K562 (cell line): ENCODE measurements around the gene PDIA5. TPM values are rescaled to one million over a fixed set of nuclear protein-coding genes. Genes with fewer than 3 reads are reported as not detected.

Experiments
- ATF7 ChIP-seq: fragments of 450-650 bp; IDR thresholded peaks from 2 replicates; pipeline ENCODE4 v1.7.1; 2014; ENCODE audit warnings: mild to moderate bottlenecking, moderate library complexity
- CREB1 ChIP-seq, 2 experiments: sonication (generic) in 1 of 2; formaldehyde crosslinking in 1 of 2; IDR thresholded peaks; 2 replicates each; pipeline versions ENCODE4 v1.6.1 to v1.8.0; 2012 to 2022; ENCODE audit warnings: inconsistent platforms in 1 of 2, mild to moderate bottlenecking in 1 of 2, missing genetic modification reagents in 1 of 2, moderate library complexity in 1 of 2
- CTBP1 ChIP-seq: fragments of 450-650 bp; IDR thresholded peaks from 2 replicates; pipeline ENCODE4 v1.6.1; 2016; ENCODE audit warnings: borderline replicate concordance
- CXXC5 ChIP-seq: fragments of 250-450 bp; sonication (Bioruptor Pico); IDR thresholded peaks from 2 replicates; pipeline ENCODE4 v1.8.0; 2022; ENCODE audit warnings: inconsistent platforms, mild to moderate bottlenecking, moderate library complexity
- E2F6 ChIP-seq, 2 experiments: IDR thresholded peaks; 2 replicates each; pipeline ENCODE4 v1.6.1; 2011; ENCODE audit warnings: borderline replicate concordance in 1 of 2, control low read depth in 1 of 2, low read depth in 1 of 2, low read length in 1 of 2, mild to moderate bottlenecking in 1 of 2, mixed read lengths in 1 of 2, moderate library complexity in 1 of 2; ENCODE audit not compliant: insufficient read depth in 1 of 2, insufficient read length in 1 of 2, poor library complexity in 1 of 2, severe bottlenecking in 1 of 2; ENCODE audit errors: extremely low read depth in 1 of 2
- EP400 ChIP-seq: fragments of 450-650 bp; IDR thresholded peaks from 2 replicates; pipeline ENCODE4 v1.6.1; 2017; ENCODE audit warnings: antibody characterized with exemption, mild to moderate bottlenecking, moderate library complexity
- GMEB1 ChIP-seq: fragments of 250-450 bp; sonication (Bioruptor Pico); IDR thresholded peaks from 2 replicates; pipeline ENCODE4 v1.4.0; 2020; ENCODE audit warnings: mild to moderate bottlenecking
- HMGN3 ChIP-seq: IDR thresholded peaks from 2 replicates; pipeline ENCODE4 v1.6.1; 2011; ENCODE audit warnings: borderline replicate concordance, low read depth, mild to moderate bottlenecking, mixed read lengths, low read length; ENCODE audit not compliant: insufficient read length; ENCODE audit errors: extremely low read depth
- KAT7 ChIP-seq: sonication (generic); formaldehyde crosslinking; IDR thresholded peaks from 2 replicates; pipeline ENCODE4 v1.8.0; 2022; ENCODE audit warnings: missing genetic modification reagents, mild to moderate bottlenecking, borderline replicate concordance
- MYC ChIP-seq, 2 experiments: fragments of 250-450 bp in 1 of 2; sonication (Bioruptor Pico) in 1 of 2; IDR thresholded peaks; 2 replicates each; pipeline versions ENCODE4 v1.5.1 to v1.6.1; 2012 to 2021; ENCODE audit warnings: low read depth in 2 of 2, borderline replicate concordance in 1 of 2, improper control_type of control experiment in 1 of 2, low read length in 1 of 2, mild to moderate bottlenecking in 1 of 2, moderate library complexity in 1 of 2
- SAP30 ChIP-seq: fragments of 200-600 bp; sonication (generic); IDR thresholded peaks from 2 replicates; pipeline ENCODE4 v1.6.1; 2012; ENCODE audit warnings: borderline replicate concordance, low read depth, mild to moderate bottlenecking, moderate library complexity, low read length, control low read depth, inconsistent platforms; ENCODE audit not compliant: insufficient read depth, poor library complexity, severe bottlenecking
- ZBTB7A ChIP-seq: IDR thresholded peaks from 2 replicates; pipeline ENCODE4 v1.6.1; 2011; ENCODE audit warnings: low read depth, mild to moderate bottlenecking, low read length, moderate library complexity, borderline replicate concordance; ENCODE audit not compliant: control insufficient read depth
- ZNF143 ChIP-seq: sonication (generic); formaldehyde crosslinking; IDR thresholded peaks from 2 replicates; pipeline ENCODE4 v1.9.0; 2022; ENCODE audit warnings: mild to moderate bottlenecking, missing genetic modification reagents
- ZNF224 ChIP-seq: sonication (generic); formaldehyde crosslinking; IDR thresholded peaks from 2 replicates; pipeline ENCODE4 v1.8.0; 2022; ENCODE audit warnings: mild to moderate bottlenecking, missing genetic modification reagents
- ZNF717 ChIP-seq: fragments of 250-450 bp; sonication (Bioruptor Pico); IDR thresholded peaks from 2 replicates; pipeline ENCODE4 v1.5.0; 2021
- polyA plus RNA-seq, 8 experiments: library from polyadenylated mRNA; depleted of rRNA in 4 of 8; stranded (reverse) in 5 of 8; unstranded in 3 of 8; fragments of >200 nt; fragmentation: Nextera tagmentation in 2 of 8; fragmentation: Illumina TruSeq in 1 of 8; extraction: Ambion mirVana in 2 of 8; extraction: Trizol in 1 of 8; gene quantifications; 2 replicates each; pipeline versions ENCODE4 v1.2.1 to v1.2.3, GENCODE V29; 2011 to 2014; ENCODE audit warnings: inconsistent platforms in 1 of 8, missing spikeins in 1 of 8
- total RNA-seq, 7 experiments: library from RNA; depleted of rRNA in 6 of 7; stranded (reverse); fragments of >200 nt in 6 of 7; fragmentation: Illumina TruSeq in 2 of 7; extraction: Trizol in 2 of 7; gene quantifications; 2 replicates each; pipeline versions ENCODE4 v1.2.1 to v1.2.3, GENCODE V29; 2011 to 2021; ENCODE audit warnings: low replicate concordance in 1 of 7
- TF ChIP-seq, protein P1 (sequence below): fragments of 250-450 bp; sonication (Bioruptor Pico); IDR thresholded peaks from 2 replicates; pipeline ENCODE4 v1.4.0; 2020

Gene PDIA5
- total and polyA plus RNA-seq, 9 of the 15 experiments (the other 6 are each of a cell fraction or from before 2014, with no cell fraction given) = 3.4 to 31.8 (median 19.6) TPM

DNA sequence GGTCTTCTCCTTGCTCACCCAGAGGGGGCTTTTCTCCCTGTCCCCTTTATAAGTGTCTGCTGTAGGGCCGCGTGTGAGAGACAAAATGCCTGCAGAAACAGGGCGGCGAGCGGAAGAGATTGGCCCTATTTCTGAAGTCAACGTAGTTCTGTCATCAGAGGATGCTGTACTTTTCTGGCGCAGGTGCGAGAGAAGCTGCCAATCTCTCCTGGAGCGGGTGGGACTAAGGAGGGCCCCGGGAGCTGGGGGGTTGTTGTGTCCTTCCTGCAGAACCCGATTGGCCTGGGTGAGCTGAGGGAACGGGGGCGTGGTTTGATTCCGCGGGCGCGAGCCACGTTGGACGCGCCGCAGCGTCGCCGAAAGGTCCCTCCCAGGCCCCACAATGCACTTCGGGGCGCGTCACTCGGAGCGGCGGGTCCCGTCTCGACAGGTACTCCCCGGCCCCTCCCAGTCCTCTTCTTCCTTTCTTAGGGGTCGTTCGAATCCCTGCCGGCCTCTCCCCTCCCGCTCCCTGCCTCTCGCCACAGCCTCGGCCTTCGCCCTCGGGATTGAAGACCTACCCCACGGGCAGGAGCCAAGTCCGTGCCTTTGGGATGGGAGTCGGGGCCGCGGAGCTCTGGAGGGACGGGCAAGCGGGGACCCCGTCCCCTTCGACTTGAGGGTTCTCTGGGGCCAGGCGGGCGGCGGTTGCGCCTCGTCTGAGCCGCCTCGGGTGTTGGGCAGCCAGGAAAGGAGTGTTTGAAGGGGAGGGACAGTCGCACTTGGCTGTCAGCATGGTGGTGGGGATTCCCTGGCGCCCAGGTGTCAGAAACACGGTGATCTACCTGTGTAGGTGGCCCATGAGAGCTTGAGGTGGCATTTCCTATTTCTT is 135.0 kb downstream of the PDIA5 start, which contains the start of gene SEC22A (continued):
- TF ChIP-seq SAP30 (peak; percentile 40), HMGN3 (peak; percentile 68), GMEB1 (CRISPR knock-in tag) (peak; percentile 58; the same call in 1 of the 2 replicates), ATF7 (0 out of 2 replicates have a peak, but pooled peaks have one; percentile 27), ZBTB7A (peak; percentile 56; the same call in 1 of the 2 replicates), ZNF224 (CRISPR knock-in tag) (no peak), EP400 (peak; percentile 78), ZNF143 (peak; percentile 73), MYC (IDR thresholded peaks at IDR 0.05; ENCODE audit: low read depth, low read length) (peak; percentile 58; the same call in 1 of the 2 replicates), MYC (CRISPR knock-in tag; IDR thresholded peaks at IDR 0.05; ENCODE audit: borderline replicate concordance, low read depth) (no peak), ZNF717 (no peak), CTBP1 (0 out of 2 replicates have a peak, but pooled peaks have one; percentile 27), CREB1 (IDR thresholded peaks at IDR 0.05) (peak; percentile 97), CREB1 (CRISPR knock-in tag; IDR thresholded peaks at IDR 0.05) (peak; percentile 93), KAT7 (0 out of 2 replicates have a peak, but pooled peaks have one; percentile 15), CXXC5 (CRISPR knock-in tag) (peak; percentile 44; the same call in 1 of the 2 replicates), E2F6 (IDR thresholded peaks at IDR 0.05; ENCODE audit: borderline replicate concordance in 1 of 2, extremely low read depth in 1 of 2, insufficient read depth in 1 of 2, insufficient read length in 1 of 2, low read depth in 1 of 2, low read length in 1 of 2, poor library complexity in 1 of 2, severe bottlenecking in 1 of 2) (peak; percentile 33 to 38)
- TF ChIP-seq, protein P1, sequence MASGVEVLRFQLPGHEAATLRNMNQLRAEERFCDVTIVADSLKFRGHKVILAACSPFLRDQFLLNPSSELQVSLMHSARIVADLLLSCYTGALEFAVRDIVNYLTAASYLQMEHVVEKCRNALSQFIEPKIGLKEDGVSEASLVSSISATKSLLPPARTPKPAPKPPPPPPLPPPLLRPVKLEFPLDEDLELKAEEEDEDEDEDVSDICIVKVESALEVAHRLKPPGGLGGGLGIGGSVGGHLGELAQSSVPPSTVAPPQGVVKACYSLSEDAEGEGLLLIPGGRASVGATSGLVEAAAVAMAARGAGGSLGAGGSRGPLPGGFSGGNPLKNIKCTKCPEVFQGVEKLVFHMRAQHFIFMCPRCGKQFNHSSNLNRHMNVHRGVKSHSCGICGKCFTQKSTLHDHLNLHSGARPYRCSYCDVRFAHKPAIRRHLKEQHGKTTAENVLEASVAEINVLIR = peak; percentile 71
